ENCODE results near the gene LRP1.
A peak's percentile ranks its signal among the peaks of the same experiment; 100 is the strongest.

Gene LRP1

DNA sequence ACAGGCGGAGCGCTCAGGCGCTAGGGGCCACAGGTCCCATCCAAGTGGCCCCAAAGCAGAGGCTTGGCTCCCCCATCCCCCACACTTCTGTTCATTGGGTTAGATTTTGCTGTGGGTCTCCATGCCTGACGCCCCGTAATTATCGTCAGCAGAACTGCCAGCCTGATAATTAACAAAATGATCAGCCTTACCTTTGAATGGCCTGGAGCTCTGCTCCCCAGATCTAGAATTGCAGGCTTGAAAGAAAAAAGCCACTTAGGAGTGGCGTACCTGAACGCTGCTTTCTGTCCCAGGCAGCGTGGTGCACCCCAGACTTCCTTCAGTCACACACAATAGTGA lies 47.8 kb downstream of the LRP1 start:
- no peak for DNase-seq (ENCODE audit: low read depth)

GRCh38 chr12:57176846-57177245 lies 48.6 kb downstream of the LRP1 start:
- no peak for DNase-seq (ENCODE audit: low read depth)

GRCh38 chr12:57177354-57177753 lies 49.1 kb downstream of the LRP1 start:
- DNase-seq (ENCODE audit: low read depth) = no peak

GRCh38 chr12:57178213-57178612 lies 49.9 kb downstream of the LRP1 start:
- DNase-seq (ENCODE audit: low read depth) = no peak

DNA sequence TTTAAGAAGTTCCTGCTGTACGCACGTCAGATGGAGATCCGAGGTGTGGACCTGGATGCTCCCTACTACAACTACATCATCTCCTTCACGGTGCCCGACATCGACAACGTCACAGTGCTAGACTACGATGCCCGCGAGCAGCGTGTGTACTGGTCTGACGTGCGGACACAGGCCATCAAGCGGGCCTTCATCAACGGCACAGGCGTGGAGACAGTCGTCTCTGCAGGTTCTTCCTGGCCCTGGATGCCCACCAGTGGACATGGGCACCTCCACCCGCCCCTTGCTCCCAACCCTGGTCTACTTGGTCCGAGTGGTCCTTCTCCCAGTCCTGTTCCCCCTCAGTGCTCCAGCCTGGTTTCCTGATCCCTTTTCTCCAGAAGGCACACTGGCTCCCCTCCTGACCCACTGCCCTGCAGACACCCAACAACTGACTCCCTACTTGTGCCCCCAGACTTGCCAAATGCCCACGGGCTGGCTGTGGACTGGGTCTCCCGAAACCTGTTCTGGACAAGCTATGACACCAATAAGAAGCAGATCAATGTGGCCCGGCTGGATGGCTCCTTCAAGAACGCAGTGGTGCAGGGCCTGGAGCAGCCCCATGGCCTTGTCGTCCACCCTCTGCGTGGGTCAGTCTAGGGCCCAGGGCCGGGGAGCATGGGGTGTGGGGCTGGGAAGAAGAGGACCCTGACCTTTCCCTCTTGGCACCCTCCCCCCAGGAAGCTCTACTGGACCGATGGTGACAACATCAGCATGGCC lies 51.2 kb downstream of the LRP1 start:
- no peak for DNase-seq (ENCODE audit: low read depth)

GRCh38 chr12:57180321-57180989 lies 52.2 kb downstream of the LRP1 start:
- no peak for DNase-seq (ENCODE audit: low read depth)

DNA sequence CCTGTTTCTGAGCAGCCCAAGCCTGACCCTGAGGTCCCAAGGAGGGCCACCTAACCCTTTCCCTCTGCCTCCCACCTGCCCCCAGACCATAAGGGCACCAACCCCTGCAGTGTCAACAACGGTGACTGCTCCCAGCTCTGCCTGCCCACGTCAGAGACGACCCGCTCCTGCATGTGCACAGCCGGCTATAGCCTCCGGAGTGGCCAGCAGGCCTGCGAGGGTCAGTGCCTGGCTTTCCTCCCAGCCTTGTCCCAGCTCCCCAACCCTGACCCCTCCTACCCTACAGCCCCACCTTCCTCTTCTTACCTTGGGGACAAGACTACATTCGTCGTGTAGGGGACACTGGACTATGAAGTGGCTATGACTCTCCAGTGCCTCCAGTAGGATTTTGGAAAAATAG lies 52.8 kb downstream of the LRP1 start:
- DNase-seq (ENCODE audit: low read depth) = no peak

DNA sequence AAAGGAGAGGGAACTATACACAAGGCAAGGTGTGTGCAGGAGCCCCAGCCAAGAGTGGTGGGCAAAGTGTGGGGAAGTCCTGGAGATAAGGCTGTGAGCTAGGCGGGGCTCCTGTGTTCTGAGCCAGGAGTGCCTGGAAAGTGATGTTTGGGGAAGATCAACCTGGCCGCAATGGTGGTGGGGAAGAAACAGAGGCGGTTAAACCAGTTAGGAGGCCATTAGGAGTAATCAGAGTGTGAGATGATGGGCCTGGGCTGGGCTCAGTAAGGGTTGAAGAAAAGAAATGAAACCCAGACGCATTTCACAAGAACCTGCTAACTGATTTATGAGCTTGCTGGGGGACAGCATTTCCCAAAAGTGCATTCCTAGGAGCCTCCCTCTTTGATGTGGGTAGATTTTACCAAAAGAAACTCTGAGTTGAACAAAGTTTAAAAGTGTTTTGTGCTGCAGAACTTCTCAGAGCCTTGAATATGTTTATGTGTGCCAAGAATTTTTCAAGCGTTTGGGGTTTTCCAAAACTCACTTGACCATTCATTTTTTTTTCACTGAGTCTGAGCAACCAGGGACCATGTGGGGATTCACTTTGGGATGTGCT lies 53.4 kb downstream of the LRP1 start:
- DNase-seq (ENCODE audit: low read depth) = no peak

DNA sequence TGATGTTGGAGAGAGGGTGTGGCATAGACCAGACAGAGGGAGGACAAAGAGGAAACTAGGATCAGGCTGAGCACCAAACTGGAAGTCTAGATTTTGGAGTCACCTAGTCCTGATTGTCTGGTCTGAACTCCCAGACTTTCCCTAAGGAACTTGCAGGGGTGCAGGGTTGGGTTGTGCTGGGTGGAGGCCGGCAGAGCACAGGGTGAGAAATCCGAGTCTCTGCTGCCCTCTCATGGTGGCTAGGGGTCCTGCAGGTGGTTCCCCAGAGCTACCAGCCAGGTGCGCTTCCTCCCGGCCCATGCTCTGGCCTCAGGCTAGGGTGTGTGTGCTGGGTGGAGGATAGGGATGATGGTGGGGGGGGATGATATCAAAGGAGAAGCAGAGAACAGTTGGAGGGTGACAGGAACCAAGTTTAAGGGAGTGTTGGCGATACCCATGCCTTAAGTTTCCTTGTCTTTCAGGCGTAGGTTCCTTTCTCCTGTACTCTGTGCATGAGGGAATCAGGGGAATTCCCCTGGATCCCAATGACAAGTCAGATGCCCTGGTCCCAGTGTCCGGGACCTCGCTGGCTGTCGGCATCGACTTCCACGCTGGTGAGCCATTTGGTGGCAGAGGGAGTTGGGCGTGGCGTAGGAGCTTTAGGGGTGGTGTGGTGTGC lies 54.8 kb downstream of the LRP1 start:
- DNase-seq (ENCODE audit: low read depth) = peak; percentile 73

DNA sequence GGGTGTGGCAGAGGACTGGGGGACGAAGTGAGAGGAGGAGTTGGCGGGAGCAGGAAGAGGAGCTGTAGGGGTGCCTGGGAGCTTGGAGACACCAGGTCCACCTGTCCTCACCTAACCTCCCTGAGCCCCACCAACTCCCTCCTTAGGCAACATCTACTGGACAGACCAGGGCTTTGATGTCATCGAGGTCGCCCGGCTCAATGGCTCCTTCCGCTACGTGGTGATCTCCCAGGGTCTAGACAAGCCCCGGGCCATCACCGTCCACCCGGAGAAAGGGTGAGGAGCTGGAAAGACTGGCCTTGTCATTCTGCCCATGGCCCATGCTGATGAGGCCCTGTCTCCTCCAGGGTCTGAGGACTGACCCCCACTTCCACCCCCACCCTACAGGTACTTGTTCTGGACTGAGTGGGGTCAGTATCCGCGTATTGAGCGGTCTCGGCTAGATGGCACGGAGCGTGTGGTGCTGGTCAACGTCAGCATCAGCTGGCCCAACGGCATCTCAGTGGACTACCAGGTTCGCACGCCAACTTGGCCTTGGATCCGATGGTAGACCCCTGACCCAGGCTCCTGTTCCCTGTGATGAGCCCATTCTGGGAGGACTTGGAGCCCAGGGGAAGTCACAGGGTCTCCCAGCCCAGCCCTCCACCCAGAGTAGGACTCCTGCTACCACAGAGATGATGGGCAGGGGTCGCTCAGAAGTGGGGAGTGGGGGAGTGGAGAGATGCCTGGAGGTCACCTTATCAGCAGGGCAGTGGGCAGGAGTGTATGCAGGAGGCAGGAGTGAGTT lies 55.8 kb downstream of the LRP1 start:
- no peak for DNase-seq (ENCODE audit: low read depth)

- no peak for DNase-seq (ENCODE audit: low read depth)
Observed at GRCh38 chr12:57185403-57185802, 57.1 kb downstream of the LRP1 start.

DNA sequence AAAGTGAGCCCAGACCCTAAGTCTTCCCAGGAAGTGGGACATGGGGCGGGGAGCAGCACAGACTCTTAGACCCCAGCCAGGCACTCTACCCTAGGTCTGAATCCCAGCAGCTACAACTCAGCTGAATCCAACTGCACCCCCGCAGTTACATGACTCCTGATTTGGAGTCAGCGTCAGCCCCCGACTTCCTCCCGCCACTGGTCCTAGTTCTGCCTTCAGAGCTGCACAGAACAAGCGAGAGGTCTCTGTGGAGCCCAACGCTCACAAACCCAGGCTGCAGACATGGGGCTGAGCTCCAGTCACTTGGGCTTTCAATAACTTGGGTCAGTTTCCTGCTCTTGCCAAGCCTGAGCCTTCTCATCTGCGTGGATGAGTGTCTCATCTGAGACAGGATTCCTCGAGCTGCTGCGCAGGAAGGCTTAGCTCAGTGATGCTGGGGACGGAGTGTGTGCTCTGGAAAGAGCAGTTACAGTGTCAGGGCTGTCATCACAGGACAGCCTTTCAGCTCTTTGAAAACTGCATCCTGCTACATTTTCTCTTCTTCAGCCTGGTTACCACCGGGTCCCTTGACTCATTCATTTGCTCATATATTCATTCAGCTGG lies 57.7 kb downstream of the LRP1 start:
- no peak for DNase-seq (ENCODE audit: low read depth)

GRCh38 chr12:57187222-57188089 lies 59.2 kb downstream of the LRP1 start:
- DNase-seq (ENCODE audit: low read depth) = no peak

- DNase-seq (ENCODE audit: low read depth) = no peak
Observed at GRCh38 chr12:57188090-57188425, 59.8 kb downstream of the LRP1 start.

GRCh38 chr12:57190037-57190436 lies 61.8 kb downstream of the LRP1 start:
- no peak for DNase-seq (ENCODE audit: low read depth)

GRCh38 chr12:57190821-57191220 lies 62.5 kb downstream of the LRP1 start:
- DNase-seq (ENCODE audit: low read depth) = no peak

- no peak for DNase-seq (ENCODE audit: low read depth)
Observed at GRCh38 chr12:57191410-57191809, 63.1 kb downstream of the LRP1 start.

GRCh38 chr12:57192920-57193319 lies 64.6 kb downstream of the LRP1 start:
- DNase-seq (ENCODE audit: low read depth) = no peak

GRCh38 chr12:57193706-57194245 lies 65.5 kb downstream of the LRP1 start:
- no peak for DNase-seq (ENCODE audit: low read depth)

- DNase-seq (ENCODE audit: low read depth) = no peak
Observed at GRCh38 chr12:57194253-57194652, 66.0 kb downstream of the LRP1 start.

DNA sequence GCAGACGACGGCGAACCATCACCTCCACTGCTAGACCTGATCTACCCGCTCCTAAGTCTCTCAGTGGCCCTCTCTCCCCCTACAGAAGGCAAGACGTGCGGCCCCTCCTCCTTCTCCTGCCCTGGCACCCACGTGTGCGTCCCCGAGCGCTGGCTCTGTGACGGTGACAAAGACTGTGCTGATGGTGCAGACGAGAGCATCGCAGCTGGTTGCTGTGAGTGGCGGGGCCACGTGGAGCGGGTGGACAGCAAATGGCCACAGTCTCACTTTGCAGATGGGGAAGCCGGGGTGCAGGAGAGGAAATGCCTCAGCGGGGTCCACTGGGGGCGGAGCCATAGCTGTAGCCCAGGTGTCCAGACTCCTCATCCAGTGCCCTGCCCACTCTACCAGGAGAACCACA lies 66.9 kb downstream of the LRP1 start:
- DNase-seq (ENCODE audit: low read depth) = no peak
